Activated CD8-positive, alpha-beta T cell treated with anti-CD3 and anti-CD28 coated beads, Interleukin-2, amount 10 ng/mL, durations not matched to agents 7 days and 5 days (primary cell): ENCODE data around the gene C1orf74. TPM values are rescaled to one million over a fixed set of nuclear protein-coding genes. Genes with fewer than 3 reads are reported as not detected.

Source experiments
- ATAC-seq: fragments of 150-1000 bp; cut with Tn5 transposase; one replicate; pipeline ENCODE4 v1.10.0; 2021; ENCODE audit warnings: moderate library complexity
- CTCF ChIA-PET: fragments of 350-600 bp; sonication (Branson Sonifier 250); formaldehyde crosslinking; loops from one replicate; lab custom pipeline; 2021; ENCODE audit warnings: antibody characterized with exemption; lab: Charles Lee
- POLR2A ChIA-PET: fragments of 350-600 bp; sonication (Branson Sonifier 250); formaldehyde crosslinking; loops from one replicate; lab custom pipeline; 2021; ENCODE audit warnings: antibody characterized with exemption; lab: Charles Lee
- DNase-seq: peaks from one replicate; pipeline ENCODE4 v3.0.0-alpha.2; 2020
- H3K27ac Mint-ChIP-seq: one replicate; pipeline ENCODE4 v1.8.0; 2021; ENCODE audit warnings: mild to moderate bottlenecking, mixed read lengths
- H3K27me3 Mint-ChIP-seq: one replicate; pipeline ENCODE4 v1.8.0; 2021; ENCODE audit warnings: low read depth, mixed read lengths
- H3K36me3 Mint-ChIP-seq: one replicate; pipeline ENCODE4 v1.8.0; 2021; ENCODE audit warnings: low read depth, mixed read lengths
- H3K4me1 Mint-ChIP-seq: one replicate; pipeline ENCODE4 v1.8.0; 2021; ENCODE audit warnings: low read depth, mixed read lengths
- H3K4me3 Mint-ChIP-seq: one replicate; pipeline ENCODE4 v1.8.0; 2021; ENCODE audit warnings: mild to moderate bottlenecking, mixed read lengths
- H3K9me3 Mint-ChIP-seq: one replicate; pipeline ENCODE4 v1.8.0; 2022; ENCODE audit warnings: mixed read lengths; ENCODE audit not compliant: insufficient read depth
- total RNA-seq, 2 experiments: library from RNA; stranded (reverse); gene quantifications; one replicate each; pipeline ENCODE4 v1.2.3, GENCODE V29; 2021

The C1orf74 gene
- total RNA-seq: 1 to 10 TPM; 2.5 to 2.6 TPM

DNA sequence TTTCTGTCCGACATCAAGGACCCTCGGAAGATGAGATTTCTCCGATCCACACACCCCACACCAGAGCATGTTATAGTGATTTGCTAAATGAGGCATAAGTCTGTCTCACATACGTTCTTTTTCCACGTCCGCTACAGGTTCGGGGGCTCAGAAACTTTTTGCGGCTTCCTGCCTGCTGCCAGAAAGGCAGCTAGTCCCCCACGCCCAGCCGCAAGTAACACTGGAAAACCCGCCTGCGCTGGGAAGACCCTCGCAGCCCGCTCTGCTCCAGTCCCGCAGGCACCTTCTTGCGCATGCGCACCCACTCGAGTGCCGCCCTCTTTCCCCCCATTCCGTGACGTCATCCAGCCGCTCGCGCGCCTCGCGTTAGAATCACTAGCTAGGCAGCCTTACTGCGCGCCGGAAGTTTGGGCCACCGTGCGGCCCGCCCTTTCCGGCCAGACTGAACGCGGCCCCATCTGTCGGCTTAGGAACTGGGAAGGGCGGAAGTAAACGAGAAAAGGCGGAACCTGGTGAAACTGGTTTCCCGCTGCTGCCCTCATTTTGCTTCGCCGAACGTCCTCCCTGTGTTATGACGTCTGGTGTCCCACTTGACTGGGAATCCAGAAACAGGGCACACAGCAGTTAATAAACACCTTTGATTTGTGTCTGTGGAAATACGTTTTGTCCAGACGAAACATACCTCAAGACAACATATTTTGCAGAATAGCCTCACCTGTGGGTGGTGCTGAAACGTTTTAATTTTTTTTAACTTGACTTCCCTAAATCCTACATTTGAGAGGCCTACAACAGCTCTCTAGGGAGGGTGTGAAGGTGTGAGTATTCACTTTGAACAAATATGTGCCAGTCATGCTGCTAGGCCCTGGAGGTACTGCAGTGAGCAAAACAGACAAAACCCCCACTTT, at the start of gene C1orf74:
C1orf74 (minus strand) TSS at position 295 of the 905 bp plus-strand sequence. CDS start 925 bp downstream, outside the sequence.
- H3K27me3 Mint-ChIP-seq: no peaks in the 10 kb centered on the region
- POLR2A ChIA-PET: interaction anchor here (0.7 to 6.1 kb wide), 8 partner anchors 10 to 59 kb away, joined by 3 to 51 read pairs (median 6); partner anchors contain the start of gene UTP25
- DNase-seq: peak; percentile 99
- ATAC-seq: peak; percentile 99
- H3K36me3 Mint-ChIP-seq: peaks cover 37% of the 10 kb centered on the region
- H3K9me3 Mint-ChIP-seq: no peaks in the 10 kb centered on the region
- peak within 1 kb of the TSS; percentile 94 for H3K4me3 Mint-ChIP-seq
- peaks cover 50% of the 10 kb centered on the region for H3K4me1 Mint-ChIP-seq
- peak within 1 kb of the TSS; percentile 99 for H3K27ac Mint-ChIP-seq
- CTCF ChIA-PET: interaction anchor here (0.8 to 5.4 kb wide), 8 partner anchors 12 to 218 kb away, joined by 3 to 42 read pairs (median 6); partner anchors contain the start of genes TRAF3IP3 and UTP25

DNA sequence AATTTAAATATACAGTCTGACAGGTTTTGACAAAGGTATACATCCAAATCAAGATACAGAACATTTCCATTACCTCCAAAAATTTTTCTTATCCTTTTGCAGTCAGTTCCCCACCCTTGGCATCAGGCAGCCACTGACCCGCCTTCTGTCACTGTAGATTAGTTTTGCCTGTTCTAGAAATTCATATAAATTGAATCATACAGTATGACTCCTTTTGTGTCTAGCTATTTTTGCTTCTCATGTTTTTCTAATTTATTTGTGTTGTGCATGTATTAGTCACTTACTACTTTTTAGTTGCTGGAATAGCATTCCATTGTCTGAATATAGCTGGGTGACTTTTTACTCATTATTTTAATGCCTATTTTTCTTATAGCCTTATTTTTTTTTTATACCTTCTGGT, 47.3 kb upstream of the C1orf74 start:
- peaks cover 26% of the 10 kb centered on the region for H3K4me1 Mint-ChIP-seq
- H3K36me3 Mint-ChIP-seq: peaks cover 46% of the 10 kb centered on the region
- H3K4me3 Mint-ChIP-seq: no peak overlapping the region
- DNase-seq: no peak
- H3K9me3 Mint-ChIP-seq: no peaks in the 10 kb centered on the region
- H3K27ac Mint-ChIP-seq: no peak overlapping the region
- no peaks in the 10 kb centered on the region for H3K27me3 Mint-ChIP-seq
- no peak for ATAC-seq
- CTCF ChIA-PET: interaction anchor here (8.6 kb wide), 1 partner anchor 8 kb away, joined by 45 read pairs; no protein-coding TSS in a partner anchor
- POLR2A ChIA-PET: interaction anchor here (0.7 kb wide), 1 partner anchor 57 kb away, joined by 4 read pairs; no protein-coding TSS in a partner anchor

DNA sequence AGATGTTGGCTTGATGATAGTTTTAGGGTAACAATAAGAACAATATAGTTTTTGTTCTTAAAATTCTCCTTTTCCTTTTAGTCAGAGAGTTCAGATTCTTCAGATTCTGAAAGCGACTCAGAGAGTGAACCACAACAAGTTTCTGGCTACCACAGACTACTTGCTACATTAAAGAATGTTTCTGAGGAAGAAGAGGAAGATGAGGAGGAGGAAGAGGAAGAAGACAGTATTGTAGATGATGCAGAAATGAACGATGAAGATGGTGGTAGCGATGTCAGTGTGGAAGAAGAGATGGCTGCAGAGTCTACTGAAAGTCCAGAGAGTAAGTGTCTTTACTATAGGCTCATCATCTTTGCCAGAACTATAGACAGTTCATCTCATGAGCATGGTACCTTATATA, 46.4 kb upstream of the C1orf74 start:
- DNase-seq (no peak), ATAC-seq (no peak)
- ChIA-PET CTCF (interaction anchor here (1.9 kb wide), 1 partner anchor 20 kb away, joined by 5 read pairs; no protein-coding TSS in a partner anchor), POLR2A (no interaction called here)
- no peaks in the 10 kb centered on the region for H3K27me3 Mint-ChIP-seq
- no peak overlapping the region for H3K27ac Mint-ChIP-seq
- no peak overlapping the region for H3K4me3 Mint-ChIP-seq
- no peaks in the 10 kb centered on the region for H3K9me3 Mint-ChIP-seq
- peaks cover 26% of the 10 kb centered on the region for H3K4me1 Mint-ChIP-seq
- peaks cover 38% of the 10 kb centered on the region for H3K36me3 Mint-ChIP-seq

DNA sequence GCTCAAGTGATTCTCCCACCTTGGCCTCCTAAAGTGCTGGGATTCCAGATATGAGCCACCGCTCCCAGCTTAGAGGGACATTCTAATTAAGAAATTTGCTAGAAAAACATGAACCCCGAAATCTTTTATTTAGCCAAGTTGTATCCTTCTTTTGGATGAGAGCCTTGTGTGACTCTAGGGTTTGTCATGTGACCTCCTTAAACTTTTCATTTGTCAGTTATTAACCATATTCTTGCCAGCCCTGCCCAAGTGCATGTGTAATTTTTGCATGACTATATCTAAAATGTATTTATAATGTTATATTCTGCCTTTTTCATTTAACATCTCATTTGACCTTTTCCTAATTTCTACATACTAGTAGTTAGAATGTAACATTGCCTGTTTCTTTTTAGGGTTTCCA, 45.4 kb upstream of the C1orf74 start:
- peaks cover 2% of the 10 kb centered on the region for H3K27me3 Mint-ChIP-seq
- no peaks in the 10 kb centered on the region for H3K9me3 Mint-ChIP-seq
- H3K4me3 Mint-ChIP-seq: peak overlapping the region; percentile 67
- peaks cover 32% of the 10 kb centered on the region for H3K36me3 Mint-ChIP-seq
- H3K4me1 Mint-ChIP-seq: peaks cover 26% of the 10 kb centered on the region
- no peak for DNase-seq
- ChIA-PET CTCF (interaction anchor here (1.9 kb wide), 1 partner anchor 21 kb away, joined by 5 read pairs; no protein-coding TSS in a partner anchor), POLR2A (no interaction called here)
- ATAC-seq: no peak
- no peak overlapping the region for H3K27ac Mint-ChIP-seq

DNA sequence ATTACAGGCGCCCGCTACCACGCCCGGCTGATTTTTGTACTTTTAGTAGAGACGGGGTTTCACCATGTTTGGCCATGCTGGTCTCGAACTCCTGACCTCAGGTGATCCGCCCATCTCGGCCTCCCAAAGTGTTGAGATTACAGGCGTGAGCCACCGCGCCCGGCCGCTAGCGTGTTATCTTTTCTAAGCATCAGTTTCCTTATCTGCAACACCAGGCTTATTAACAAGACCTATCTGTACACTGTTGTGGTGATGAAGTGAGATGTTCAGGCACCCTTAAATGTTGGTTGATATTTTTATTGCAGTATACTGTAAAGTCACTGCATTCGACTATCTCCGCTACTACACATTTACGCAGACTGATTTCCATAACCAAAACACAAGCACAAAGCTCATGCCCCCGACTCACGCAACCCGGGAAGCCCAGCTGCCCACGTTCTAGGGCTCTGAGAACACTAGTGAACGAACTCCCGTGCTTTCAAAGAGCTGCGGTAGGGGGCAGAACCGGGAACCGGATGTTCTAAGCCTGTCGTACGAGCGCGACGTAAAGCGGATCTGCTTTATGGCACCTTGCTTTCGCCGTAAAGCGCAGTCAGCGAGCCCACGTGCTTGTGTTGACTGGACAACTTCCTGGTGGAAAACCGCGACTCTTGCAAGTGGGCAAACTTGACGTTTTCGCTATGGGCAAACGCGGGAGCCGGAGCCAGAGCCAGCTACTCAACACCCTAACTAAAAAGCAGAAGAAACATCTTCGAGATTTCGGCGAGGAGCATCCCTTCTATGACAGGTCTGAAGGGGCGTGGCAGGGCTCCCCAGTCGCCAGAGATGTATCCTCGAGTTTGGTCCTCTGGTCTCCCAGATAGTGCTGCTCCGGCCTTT, 43.3 kb upstream of the C1orf74 start, which contains the start of gene UTP25:
UTP25 (plus strand) TSS at position 589 of the 879 bp plus-strand sequence; CDS start at position 681, 92 bp downstream.
- Mint-ChIP-seq H3K27me3 (peaks cover 6% of the 10 kb centered on the region), H3K9me3 (no peaks in the 10 kb centered on the region)

DNA sequence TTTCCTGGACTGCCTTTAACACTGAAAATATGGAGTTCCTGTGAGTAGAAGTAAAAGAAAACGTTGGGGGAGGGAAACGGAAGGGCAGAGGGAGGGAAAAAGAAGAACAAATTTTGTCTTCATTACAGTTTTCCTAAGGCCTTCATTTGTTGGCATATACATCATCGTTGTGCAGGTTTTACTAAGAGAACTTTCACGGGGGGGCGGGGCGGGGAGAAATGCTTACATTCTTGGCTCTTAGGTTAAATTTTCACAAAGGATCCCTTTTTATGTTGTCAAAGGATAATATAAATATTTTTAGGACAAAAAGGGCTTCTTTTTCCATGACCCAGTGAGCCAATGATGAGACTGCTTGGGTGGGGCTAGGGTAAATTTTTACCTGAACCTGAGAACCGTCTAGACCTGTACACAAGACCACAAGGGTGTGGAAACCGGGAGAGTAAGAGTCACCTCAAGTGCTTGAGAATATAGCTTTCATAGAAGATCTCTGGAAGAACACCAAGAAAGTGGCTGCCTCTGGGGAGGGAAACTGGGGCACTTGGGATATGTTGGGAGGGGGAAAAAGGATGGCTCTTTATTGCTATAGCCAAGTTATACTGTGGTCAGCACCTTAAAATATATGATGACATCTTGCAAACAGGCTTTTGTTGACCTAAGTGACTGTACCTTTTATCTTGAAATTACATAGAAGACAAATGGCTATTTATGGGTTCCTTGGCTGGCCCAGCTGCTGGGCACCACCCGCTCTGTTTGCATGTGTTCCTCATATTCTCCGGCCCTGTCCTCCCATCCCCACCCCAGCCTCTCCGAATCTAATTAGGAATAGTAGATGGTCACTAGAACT, 41.5 kb upstream of the C1orf74 start:
- CTCF ChIA-PET: interaction anchor here (1.0 to 4.4 kb wide), 7 partner anchors 7 to 69 kb away, joined by 3 to 42 read pairs (median 9); partner anchors contain the start of genes C1orf74 and TRAF3IP3
- ATAC-seq: no peak
- Mint-ChIP-seq H3K4me1 (peaks cover 34% of the 10 kb centered on the region), H3K4me3 (no peak overlapping the region), H3K27ac (no peak overlapping the region), H3K36me3 (peaks cover 2% of the 10 kb centered on the region), H3K9me3 (no peaks in the 10 kb centered on the region), H3K27me3 (peaks cover 14% of the 10 kb centered on the region)
- POLR2A ChIA-PET: no interaction called here
- no peak for DNase-seq

More for the DNA sequence above, 43.3 kb upstream of the C1orf74 start, which contains the start of gene UTP25:
- ATAC-seq (peak; percentile 94), DNase-seq (peak; percentile 96)
- Mint-ChIP-seq H3K4me3 (peak within 1 kb of the TSS; percentile 95), H3K36me3 (peaks cover 13% of the 10 kb centered on the region), H3K4me1 (peaks cover 33% of the 10 kb centered on the region), H3K27ac (peak within 1 kb of the TSS; percentile 86)
- ChIA-PET CTCF (interaction anchor here (0.7 to 2.7 kb wide), 18 partner anchors 9 to 406 kb away, joined by 3 to 17 read pairs (median 4); partner anchors contain the start of gene C1orf74), POLR2A (interaction anchor here (0.6 to 1.1 kb wide), 5 partner anchors 13 to 1506 kb away, joined by 3 to 5 read pairs (median 3); partner anchors contain the start of gene C1orf74)

DNA sequence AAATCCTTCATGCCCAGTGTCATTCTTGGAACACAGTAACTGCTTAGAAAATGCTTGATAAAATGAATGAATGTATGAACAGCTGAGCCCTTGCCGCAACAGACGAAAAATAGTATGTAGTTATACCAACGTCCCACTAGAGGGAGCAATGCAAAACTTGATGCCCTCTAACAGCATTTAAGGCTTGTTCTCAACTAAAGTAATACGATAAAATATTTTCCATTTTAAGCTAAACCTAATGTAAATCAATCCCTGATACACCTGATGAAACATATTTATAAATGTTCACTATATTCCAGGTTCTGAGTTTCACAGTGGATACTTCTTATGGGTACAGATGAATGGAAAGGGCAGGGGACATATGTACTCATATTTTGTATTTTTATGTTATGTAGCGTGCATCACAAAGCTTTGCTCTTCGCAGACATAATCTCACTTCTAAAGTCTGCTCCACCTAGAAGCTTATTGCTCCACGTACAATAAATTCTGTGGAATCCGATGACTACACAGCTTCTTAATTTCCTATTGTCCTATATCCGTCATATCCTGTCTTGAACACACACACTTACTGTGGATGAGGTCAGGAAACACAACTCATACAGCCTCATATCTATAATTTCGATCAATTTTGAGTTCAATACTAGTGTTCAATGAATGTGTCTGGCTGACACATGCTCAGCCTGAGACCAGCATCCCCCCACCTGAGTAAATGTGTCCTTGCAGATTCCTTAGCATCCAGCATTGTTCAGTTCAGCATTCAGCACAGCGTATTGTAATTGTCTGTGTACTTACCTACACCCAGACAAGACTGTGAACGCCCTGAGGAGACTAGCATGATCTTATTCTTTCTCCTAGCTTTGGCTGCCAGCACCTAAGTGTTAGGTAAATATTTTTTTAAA, 39.0 kb upstream of the C1orf74 start:
- H3K27ac Mint-ChIP-seq: no peak overlapping the region
- POLR2A ChIA-PET: interaction anchor here (1.0 kb wide), 1 partner anchor 39 kb away, joined by 3 read pairs; the partner anchor contains the start of gene C1orf74
- peaks cover 22% of the 10 kb centered on the region for H3K4me1 Mint-ChIP-seq
- peaks cover 32% of the 10 kb centered on the region for H3K27me3 Mint-ChIP-seq
- H3K36me3 Mint-ChIP-seq: no peaks in the 10 kb centered on the region
- ATAC-seq (peak; percentile 27), DNase-seq (peak; percentile 50)
- no peaks in the 10 kb centered on the region for H3K9me3 Mint-ChIP-seq
- H3K4me3 Mint-ChIP-seq: no peak overlapping the region
- CTCF ChIA-PET: interaction anchor here (0.5 to 4.4 kb wide), 43 partner anchors 9 to 834 kb away, joined by 3 to 61 read pairs (median 4); partner anchors contain the start of genes C1orf74, IRF6 and TRAF3IP3

DNA sequence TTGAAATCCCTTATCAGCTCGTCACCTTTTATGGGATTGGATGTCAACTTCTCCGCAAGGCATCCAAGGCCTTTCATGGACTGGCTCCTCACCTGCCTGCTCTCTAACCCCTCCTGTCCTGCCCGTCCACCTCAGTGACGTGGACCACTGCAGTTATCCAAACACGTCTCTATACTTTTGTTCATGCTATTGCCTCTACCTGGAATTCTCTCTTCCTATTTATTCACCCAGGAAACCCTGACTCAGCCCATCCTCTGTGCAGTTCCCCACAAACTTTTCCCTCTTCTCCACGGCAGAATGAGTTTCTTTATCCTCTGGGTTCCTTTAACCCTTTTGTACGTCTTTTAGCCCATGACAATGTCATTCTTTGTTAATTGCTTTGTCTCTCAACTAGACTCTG, 38.3 kb upstream of the C1orf74 start:
- Mint-ChIP-seq H3K27ac (no peak overlapping the region), H3K27me3 (peaks cover 33% of the 10 kb centered on the region), H3K36me3 (no peaks in the 10 kb centered on the region), H3K4me1 (peaks cover 19% of the 10 kb centered on the region), H3K9me3 (no peaks in the 10 kb centered on the region), H3K4me3 (no peak overlapping the region)
- POLR2A ChIA-PET: no interaction called here
- CTCF ChIA-PET: interaction anchor here (0.5 to 4.4 kb wide), 39 partner anchors 9 to 833 kb away, joined by 3 to 61 read pairs (median 5); partner anchors contain the start of genes C1orf74 and IRF6
- DNase-seq (no peak), ATAC-seq (no peak)

DNA sequence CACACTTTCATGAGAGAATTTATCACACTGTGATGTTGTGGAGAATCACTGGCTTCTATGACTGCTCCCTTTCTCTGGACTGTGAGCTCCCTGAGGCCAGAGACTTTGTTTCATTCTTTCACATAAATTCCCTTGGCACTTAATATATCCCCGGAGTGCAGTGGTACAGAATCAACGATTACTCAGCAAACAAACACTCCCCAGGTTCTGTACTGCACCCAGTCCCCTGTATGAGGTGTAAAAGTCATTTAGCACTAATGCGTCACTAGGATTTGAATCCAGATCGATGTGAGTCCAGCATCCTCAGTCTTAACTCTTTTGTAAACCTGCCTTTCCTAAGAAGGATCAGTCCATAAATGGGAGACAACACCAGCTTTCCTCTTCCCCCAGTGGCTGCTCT, 36.6 kb upstream of the C1orf74 start:
- ATAC-seq (no peak), DNase-seq (no peak)
- peaks cover 33% of the 10 kb centered on the region for H3K27me3 Mint-ChIP-seq
- ChIA-PET CTCF (interaction anchor here (0.9 to 3.9 kb wide), 2 partner anchors 12 to 14 kb away, joined by 3 to 61 read pairs; partner anchors contain the start of gene IRF6), POLR2A (interaction anchor here (1.5 kb wide), 1 partner anchor 48 kb away, joined by 3 read pairs; no protein-coding TSS in a partner anchor)
- no peaks in the 10 kb centered on the region for H3K36me3 Mint-ChIP-seq
- H3K4me3 Mint-ChIP-seq: no peak overlapping the region
- H3K27ac Mint-ChIP-seq: no peak overlapping the region
- no peaks in the 10 kb centered on the region for H3K9me3 Mint-ChIP-seq
- H3K4me1 Mint-ChIP-seq: peaks cover 10% of the 10 kb centered on the region
